ENCODE results near the gene STMN1. TPM values are rescaled to one million over a fixed set of nuclear protein-coding genes. Genes with fewer than 3 reads are reported as not detected.

The STMN1 gene
- total and polyA plus RNA-seq, 2 of the 8 experiments (the other 6 are each of a cell fraction or from before 2014, with no cell fraction given) = 116 to 564 TPM

GRCh38 chr1:25863486-25864262 is 42.5 kb downstream of the STMN1 start:
- Histone ChIP-seq H3K79me2 (ENCODE audit: control insufficient read depth in 1 of 2, insufficient read depth in 2 of 2, low read length in 2 of 2) (peaks cover 0 to 1% of the 10 kb centered on the region in 2 experiments; a peak in 2 of 4 replicates), H3K23me2 (ENCODE audit: low read depth, low read length) (peaks cover 11% of the 10 kb centered on the region), H4K91ac (replicated peaks; ENCODE audit: insufficient read length, low read length) (no peak overlapping the region), H2AFZ (ENCODE audit: low read length) (no peak overlapping the region), H3K27me3 (replicated peaks in 1 of 4; ENCODE audit: control insufficient read depth in 3 of 4, extremely low read depth in 1 of 4, insufficient read depth in 3 of 4, low read length in 3 of 4) (no peaks in the 10 kb centered on the region), H4K8ac (ENCODE audit: extremely low read depth, insufficient read depth, low read length) (no peak overlapping the region; the same call in 1 of the 2 replicates), H3K79me1 (ENCODE audit: low read depth, low read length) (no peaks in the 10 kb centered on the region; the same call in 1 of the 2 replicates), H2BK12ac (ENCODE audit: low read depth, low read length) (no peak overlapping the region), H4K20me1 (replicated peaks in 1 of 2; ENCODE audit: control insufficient read depth in 1 of 2, insufficient read depth in 2 of 2, low read length in 2 of 2) (peaks cover 0 to 1% of the 10 kb centered on the region in 2 experiments), H3K9me3 (ENCODE audit: insufficient read depth in 2 of 2, low read depth in 1 of 2, low read length in 1 of 2) (no peaks in the 10 kb centered on the region), H2BK20ac (ENCODE audit: low read length) (no peak overlapping the region), H3K36me3 (ENCODE audit: control insufficient read depth in 2 of 4, insufficient read depth in 4 of 4, low read length in 3 of 4) (peaks cover 0 to 8% (median 1%) of the 10 kb centered on the region in 4 experiments; a peak in 3 of 8 replicates), H3K4me1 (replicated peaks in 1 of 4; ENCODE audit: control insufficient read depth in 3 of 4, insufficient read depth in 4 of 4, low read length in 3 of 4) (peaks cover 3 to 12% (median 7%) of the 10 kb centered on the region in 4 experiments), H2BK15ac (ENCODE audit: low read length) (no peak overlapping the region), H2AK5ac (ENCODE audit: low read depth, low read length) (no peak overlapping the region), H3K18ac (ENCODE audit: extremely low read depth, low read length) (no peak overlapping the region), H4K5ac (ENCODE audit: insufficient read length, low read depth, low read length) (no peak overlapping the region), H3K23ac (ENCODE audit: insufficient read length) (no peak overlapping the region), H3K4ac (replicated peaks; ENCODE audit: insufficient read length, low read depth, low read length) (no peak overlapping the region), H3K4me3 (ENCODE audit: extremely low read depth in 1 of 4, insufficient read depth in 2 of 4, low read depth in 3 of 4, low read length in 4 of 4) (no peak overlapping the region), H2BK5ac (ENCODE audit: low read depth, low read length) (no peak overlapping the region), H3K14ac (ENCODE audit: insufficient read length) (no peak overlapping the region), H3K27ac (ENCODE audit: low read depth, low read length) (no peak overlapping the region), H3K4me2 (ENCODE audit: insufficient read depth in 1 of 2, low read depth in 2 of 2, low read length in 2 of 2) (no peak overlapping the region), H3K9ac (replicated peaks in 1 of 4; ENCODE audit: extremely low read depth in 1 of 4, low read depth in 3 of 4, low read length in 3 of 4) (no peak overlapping the region), H3K56ac (replicated peaks; ENCODE audit: insufficient read length, low read depth, low read length) (no peak overlapping the region), H2BK120ac (replicated peaks; ENCODE audit: low read depth, low read length) (no peak overlapping the region)
- 92% methylated on average over 25 of the region's 25 CpGs; no CpG with 5 or more reads in 1 of the 2 experiments for WGBS, 2 experiments (ENCODE audit: extremely low coverage in 1 of 2, insufficient coverage in 1 of 2, insufficient read length in 1 of 2, insufficient replicate concordance in 2 of 2, low coverage in 1 of 2, low lambda C conversion rate in 2 of 2, missing lambda C conversion rate in 1 of 2)
- no peak for DNase-seq (ENCODE audit: low read depth in 1 of 2, low spot score in 2 of 2)
- ChIA-PET CTCF (ENCODE audit: partially characterized antibody) (interaction anchor here (0.7 to 2.6 kb wide), 6 partner anchors 15 to 33 kb away, joined by 3 to 13 read pairs (median 3); no protein-coding TSS in a partner anchor), POLR2A (ENCODE audit: partially characterized antibody) (interaction anchor here (1.1 to 1.6 kb wide), 4 partner anchors 12 to 35 kb away, joined by 3 to 5 read pairs (median 4); partner anchors contain the start of gene PAQR7)
- no peak for FAIRE-seq
- TF ChIP-seq YY1 (IDR thresholded peaks at IDR 0.05; ENCODE audit: low read depth, low read length) = no peak
- TF ChIP-seq JUN (IDR thresholded peaks at IDR 0.05; ENCODE audit: low read depth, low read length) = no peak
- no peak for TF ChIP-seq SIN3A (conservative IDR thresholded peaks at IDR 0.05 in 1 of 2, IDR thresholded peaks at IDR 0.05 in 1 of 2; ENCODE audit: low read depth in 1 of 2, low read length in 2 of 2)
- TF ChIP-seq RAD21 (IDR thresholded peaks at IDR 0.05 in 1 of 2, conservative IDR thresholded peaks at IDR 0.05 in 1 of 2; ENCODE audit: low read depth in 2 of 2, low read length in 2 of 2) = peak in 1 of 2 experiments; percentile 9; a peak in 1 of 4 replicates
- TF ChIP-seq TAF7 (optimal IDR thresholded peaks at IDR 0.05; ENCODE audit: borderline replicate concordance, low read depth, low read length) = no peak
- TF ChIP-seq, protein P1, sequence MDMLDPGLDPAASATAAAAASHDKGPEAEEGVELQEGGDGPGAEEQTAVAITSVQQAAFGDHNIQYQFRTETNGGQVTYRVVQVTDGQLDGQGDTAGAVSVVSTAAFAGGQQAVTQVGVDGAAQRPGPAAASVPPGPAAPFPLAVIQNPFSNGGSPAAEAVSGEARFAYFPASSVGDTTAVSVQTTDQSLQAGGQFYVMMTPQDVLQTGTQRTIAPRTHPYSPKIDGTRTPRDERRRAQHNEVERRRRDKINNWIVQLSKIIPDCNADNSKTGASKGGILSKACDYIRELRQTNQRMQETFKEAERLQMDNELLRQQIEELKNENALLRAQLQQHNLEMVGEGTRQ (IDR thresholded peaks at IDR 0.05; ENCODE audit: low read length) = no peak
- no peak for TF ChIP-seq HDAC6 (IDR thresholded peaks at IDR 0.05; ENCODE audit: low read depth, low read length)
- no peak for TF ChIP-seq GTF2F1 (IDR thresholded peaks at IDR 0.05; ENCODE audit: borderline replicate concordance, low read depth, low read length)
- TF ChIP-seq MAFK (IDR thresholded peaks at IDR 0.05; ENCODE audit: low read depth, low read length) = no peak

Measured in H1 (cell line).